EH (cell line): ENCODE results near the gene MYO1D.

ENCODE experiments used
- DNase-seq: peaks from one replicate; pipeline ENCODE4 v3.0.0-alpha.2; 2015; ENCODE audit warnings: low read depth

The MYO1D gene

DNA sequence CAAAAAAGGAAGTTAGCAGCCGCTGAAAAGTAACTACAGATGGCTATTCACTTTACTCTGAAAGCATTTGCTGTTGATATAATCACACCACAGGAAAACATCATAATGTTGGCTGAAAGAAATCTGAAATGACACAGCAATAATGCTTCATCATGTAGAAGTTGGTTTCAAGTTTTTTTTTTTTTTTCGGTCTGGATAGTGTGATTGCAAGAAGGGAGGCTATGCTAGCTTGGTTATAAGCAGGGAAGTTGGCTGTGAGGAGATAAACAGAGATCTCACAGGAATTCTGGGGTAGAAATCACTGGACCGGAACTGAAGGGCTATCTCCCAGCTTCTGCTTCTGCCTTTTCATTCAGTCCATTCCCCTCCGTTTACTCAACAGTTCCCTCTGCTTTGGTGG is 57.9 kb downstream of the MYO1D start:
- peak; percentile 40 for DNase-seq

DNA sequence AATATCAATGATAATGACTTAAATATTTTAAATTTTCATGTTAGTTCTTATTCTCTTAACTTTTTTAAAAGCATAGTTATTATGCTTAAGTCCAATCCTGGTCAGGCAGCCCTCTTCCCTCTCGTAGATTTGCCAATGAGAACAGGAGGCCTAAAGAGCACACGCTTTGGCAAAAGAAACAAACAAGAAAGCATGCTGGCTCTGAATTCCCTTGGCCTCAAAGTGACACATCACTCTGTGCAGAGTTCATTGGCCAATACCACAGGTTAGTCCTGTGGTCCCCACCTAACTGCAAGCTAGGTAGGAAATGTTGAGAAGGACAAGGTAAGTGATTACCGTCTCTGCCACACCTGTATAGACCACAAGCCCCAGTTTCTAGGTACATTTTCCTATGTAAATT is 61.5 kb downstream of the MYO1D start:
- no peak for DNase-seq

- DNase-seq, result peak; percentile 56
These were observed 62.1 kb downstream of the MYO1D start for GRCh38 chr17:32814836-32815235.

DNA sequence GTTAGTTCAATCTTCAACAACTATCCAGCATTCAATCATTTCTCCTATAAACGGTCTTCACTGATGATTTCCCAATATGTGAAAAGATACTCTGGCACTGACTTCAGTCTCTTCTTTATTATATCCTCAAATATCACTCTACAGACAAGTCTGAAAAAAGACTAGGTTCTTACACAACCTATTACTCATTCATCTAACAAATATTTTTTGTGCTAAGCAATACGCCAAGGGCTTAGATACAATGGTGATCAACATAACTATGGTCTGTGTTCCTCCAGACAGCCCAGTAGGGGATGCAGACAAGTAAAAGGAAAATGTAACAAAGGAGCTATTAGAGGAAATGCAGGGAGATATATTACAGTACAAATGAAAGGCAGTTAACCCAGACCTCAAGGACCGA is 63.9 kb downstream of the MYO1D start:
- peak; percentile 46 for DNase-seq

- no peak for DNase-seq
These were observed 66.2 kb downstream of the MYO1D start for GRCh38 chr17:32810690-32811089.

GRCh38 chr17:32807577-32807976 is 69.3 kb downstream of the MYO1D start:
- no peak for DNase-seq

- DNase-seq, result no peak
These were observed 70.3 kb downstream of the MYO1D start for GRCh38 chr17:32806646-32807045.

GRCh38 chr17:32805029-32805976 is 71.6 kb downstream of the MYO1D start:
- DNase-seq, result peak; percentile 63

GRCh38 chr17:32803544-32803943 is 73.4 kb downstream of the MYO1D start:
- no peak for DNase-seq

DNA sequence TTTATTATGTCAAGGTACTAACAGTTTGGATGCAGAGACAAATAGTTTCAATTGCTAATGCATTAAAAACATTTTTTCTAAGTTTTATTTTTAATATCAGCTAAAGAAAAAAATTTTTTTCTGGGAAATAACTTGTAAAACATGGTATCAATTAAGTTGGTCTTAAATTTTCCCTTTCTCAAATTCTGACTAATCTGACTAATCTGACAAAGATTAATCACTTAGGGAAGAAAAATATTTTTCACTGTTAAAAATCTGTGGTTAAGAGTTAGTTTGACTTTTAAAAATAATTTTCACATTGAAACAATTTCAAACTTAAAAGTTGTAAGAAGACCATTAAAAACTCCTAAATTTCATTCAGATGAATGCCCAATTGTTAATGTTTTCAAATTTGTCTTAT is 74.6 kb downstream of the MYO1D start:
- DNase-seq, result no peak

DNA sequence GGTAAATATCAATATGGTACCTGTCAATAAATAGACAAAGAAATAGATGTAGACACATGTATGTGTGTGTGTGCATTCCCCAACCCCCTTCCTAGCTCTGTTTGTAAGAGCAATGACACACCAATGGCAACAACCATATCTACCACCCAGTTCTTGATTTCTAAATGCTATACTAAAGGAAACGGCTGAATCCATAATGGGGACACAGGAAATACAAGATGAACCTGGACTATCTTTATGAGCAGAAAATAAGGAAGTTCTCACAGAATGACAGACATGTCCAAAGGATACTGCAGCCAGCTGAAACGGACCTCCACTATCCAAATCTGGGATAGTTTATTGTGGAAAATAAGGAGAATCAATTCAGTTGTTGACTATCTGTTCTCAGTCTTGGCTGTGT is 75.3 kb downstream of the MYO1D start:
- no peak for DNase-seq

DNA sequence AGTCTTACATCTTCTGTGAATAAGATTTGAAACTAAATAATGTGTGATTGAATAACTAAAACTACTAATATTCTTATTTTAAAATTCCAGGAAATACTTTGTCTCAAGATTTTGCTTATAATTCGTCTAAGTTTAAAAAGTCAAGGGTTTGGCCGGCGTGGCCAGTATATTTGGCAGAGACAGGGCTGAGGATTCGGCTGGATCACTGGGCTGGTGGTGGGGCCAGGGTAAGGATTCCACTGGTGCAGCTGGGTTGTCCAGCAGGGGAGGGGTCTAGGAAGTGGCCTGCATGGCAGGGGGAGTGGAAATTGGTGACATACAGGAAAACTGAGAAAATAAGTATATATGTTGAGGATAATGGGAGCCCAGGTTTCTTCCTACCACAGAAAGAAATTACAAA is 75.7 kb downstream of the MYO1D start:
- no peak for DNase-seq

DNA sequence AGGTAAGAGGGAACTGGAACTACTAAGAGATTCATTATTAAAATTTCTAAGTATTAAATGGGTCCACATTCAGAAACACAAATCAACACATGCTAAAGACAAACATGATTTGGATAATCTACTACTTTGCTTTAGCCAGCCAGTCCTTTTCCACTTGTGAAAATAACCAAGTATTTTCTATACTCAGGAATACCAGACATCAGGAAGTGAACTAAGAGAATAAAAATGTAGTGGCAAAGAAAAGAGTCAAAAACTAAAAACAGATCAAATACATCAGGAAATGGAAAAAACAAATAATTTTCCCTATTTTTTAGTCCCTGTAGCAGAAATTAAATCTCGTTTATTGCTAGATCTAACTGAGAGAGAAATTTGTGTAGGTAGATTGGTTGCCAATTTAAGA is 78.0 kb downstream of the MYO1D start:
- DNase-seq, result no peak

- DNase-seq, result no peak
These were observed 81.5 kb downstream of the MYO1D start for GRCh38 chr17:32795339-32795979.

DNA sequence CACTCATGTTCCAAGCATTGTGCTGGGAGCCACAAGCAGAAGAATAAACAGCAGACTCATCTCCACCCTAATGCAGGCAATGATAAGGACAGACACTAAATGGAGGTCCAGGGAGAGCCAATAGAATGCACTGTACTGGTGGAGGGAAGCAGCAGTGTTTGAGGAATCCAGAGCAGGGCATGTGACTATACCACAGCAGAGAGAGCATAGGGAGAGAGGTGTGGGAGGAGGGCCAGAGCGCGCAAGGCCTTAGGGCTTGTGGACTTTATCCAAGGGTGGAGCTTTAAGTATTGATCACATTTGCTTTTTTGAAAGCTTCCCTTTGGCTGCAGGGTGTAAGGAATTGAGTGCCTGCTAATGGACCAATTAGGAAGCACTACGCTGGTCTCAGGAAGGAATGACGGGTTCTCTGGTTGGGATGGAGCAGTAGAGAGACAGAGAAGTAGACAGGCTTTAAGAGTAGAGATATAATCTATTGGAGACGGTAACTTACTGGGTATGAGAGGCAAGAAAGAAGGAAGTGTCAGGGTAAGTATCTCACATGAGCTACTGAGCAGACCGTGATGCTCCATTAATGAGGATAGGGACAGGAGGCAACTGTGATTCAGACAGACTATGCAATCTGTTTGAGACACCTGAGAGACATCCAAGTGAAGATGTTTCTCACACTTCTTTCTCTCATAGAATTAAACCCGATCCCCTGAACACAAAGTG is 82.2 kb downstream of the MYO1D start:
- no peak for DNase-seq

GRCh38 chr17:32793841-32794240 is 83.1 kb downstream of the MYO1D start:
- no peak for DNase-seq

- no peak for DNase-seq
These were observed 84.7 kb downstream of the MYO1D start for GRCh38 chr17:32792207-32792606.

DNA sequence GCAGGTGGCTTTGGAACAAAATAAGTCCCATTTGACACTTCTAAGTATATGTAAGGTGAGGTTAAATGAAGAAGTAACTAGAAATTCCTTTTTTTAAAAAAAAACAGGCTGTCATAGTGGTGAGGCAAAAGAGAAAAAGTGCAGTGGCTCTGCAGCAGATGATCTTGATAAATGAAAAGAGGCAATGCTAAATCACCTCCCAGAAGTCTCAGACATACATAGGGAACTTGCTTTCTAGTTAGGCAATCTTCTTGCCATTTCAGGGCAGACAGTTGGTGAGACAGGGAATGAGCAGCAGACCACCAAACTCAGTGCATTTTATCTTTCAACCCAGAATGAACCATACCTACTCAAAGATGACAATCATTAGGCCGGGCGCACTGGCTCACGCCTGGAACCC is 90.8 kb downstream of the MYO1D start:
- no peak for DNase-seq

DNA sequence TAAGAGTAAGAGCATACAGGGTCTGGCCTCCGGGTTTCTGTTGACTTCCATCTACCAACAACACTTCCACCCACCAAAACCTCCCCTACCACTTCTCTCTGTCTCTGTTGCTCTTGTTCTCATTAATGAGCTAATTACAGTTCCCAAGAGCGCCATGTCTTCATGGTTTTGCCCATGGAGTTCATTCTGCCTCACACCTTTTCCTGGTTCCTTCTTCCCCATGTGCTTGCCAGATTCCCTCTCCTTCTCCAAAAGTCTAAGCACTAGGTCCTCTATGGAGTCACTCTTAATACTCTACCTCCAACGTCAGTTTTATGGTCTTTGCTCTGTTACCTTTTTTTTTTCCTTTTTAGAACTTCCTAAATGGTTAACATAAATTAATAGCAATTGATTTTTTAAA is 92.8 kb downstream of the MYO1D start:
- DNase-seq, result no peak

DNA sequence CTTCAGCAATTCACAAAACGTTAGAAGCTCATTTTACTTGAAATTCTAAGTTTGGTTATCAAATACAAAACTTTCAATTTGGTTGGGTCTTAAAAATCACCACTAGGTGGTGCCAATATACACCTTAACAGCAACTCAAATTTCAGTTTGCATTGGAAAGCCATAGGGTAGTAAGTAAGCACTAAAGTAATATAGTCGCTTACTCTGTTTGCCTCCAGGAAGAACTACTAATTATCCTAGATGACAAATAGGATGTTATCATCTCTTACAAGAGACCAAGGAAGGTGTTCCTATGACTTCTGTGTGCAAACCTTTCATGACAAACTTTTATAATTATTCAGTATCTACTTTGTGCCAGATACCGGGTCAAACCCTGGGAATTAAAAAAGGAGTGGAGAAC is 93.3 kb downstream of the MYO1D start:
- DNase-seq, result peak; percentile 64

- DNase-seq, result peak; percentile 52
These were observed 96.2 kb downstream of the MYO1D start for GRCh38 chr17:32780721-32781120.

- no peak for DNase-seq
These were observed 99.0 kb downstream of the MYO1D start for GRCh38 chr17:32777922-32778321.

DNA sequence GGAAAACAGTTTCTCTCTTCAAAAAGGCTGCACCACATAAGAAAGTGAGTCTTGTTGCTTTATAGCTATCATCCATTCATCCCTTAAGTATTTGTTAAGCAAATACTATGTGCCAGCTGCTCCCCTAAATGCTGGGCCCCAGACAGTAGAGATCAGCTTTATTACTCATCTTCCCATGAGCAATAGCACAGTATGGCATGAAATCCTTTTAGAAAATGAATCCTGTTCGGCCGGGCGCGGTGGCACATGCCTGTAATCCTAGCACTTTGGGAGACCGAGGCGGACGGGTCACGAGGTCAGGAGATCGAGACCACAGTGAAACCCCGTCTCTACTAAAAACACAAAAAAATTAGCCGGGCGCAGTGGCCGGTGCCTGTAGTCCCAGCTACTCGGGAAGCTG is 99.5 kb downstream of the MYO1D start:
- DNase-seq, result peak; percentile 55
